Measurements from ENCODE around the gene ZSWIM4.
"Not testable (repeated sequence)": the region's sequence is repeated elsewhere in the genome, so short reads cannot be mapped to it uniquely, and the experiment has no call there.

The ZSWIM4 gene

GRCh38 chr19:13850910-13851733, 55.9 kb downstream of the ZSWIM4 start:
- DNase-seq (ENCODE audit: low read depth), result peak; percentile 61

DNA sequence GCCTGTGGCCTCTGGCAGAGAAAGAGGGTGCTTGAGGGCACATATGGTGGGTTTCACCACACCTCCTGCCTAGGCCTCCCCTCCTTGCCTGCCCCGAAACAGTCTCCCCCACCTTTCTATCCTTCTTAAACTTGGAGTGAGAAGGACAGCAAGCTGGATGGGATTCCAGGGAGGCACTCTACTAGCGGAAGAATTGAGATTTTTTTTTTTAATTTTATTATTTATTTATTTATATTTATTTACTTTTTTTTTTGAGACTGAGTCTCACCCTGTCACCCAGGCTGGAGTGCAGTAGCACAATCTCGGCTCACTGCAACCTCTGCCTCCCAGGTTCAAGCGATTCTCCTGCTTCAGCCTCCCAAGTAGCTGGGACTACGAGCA, 56.5 kb downstream of the ZSWIM4 start:
- DNase-seq (ENCODE audit: low read depth), result not testable (repeated sequence)

DNA sequence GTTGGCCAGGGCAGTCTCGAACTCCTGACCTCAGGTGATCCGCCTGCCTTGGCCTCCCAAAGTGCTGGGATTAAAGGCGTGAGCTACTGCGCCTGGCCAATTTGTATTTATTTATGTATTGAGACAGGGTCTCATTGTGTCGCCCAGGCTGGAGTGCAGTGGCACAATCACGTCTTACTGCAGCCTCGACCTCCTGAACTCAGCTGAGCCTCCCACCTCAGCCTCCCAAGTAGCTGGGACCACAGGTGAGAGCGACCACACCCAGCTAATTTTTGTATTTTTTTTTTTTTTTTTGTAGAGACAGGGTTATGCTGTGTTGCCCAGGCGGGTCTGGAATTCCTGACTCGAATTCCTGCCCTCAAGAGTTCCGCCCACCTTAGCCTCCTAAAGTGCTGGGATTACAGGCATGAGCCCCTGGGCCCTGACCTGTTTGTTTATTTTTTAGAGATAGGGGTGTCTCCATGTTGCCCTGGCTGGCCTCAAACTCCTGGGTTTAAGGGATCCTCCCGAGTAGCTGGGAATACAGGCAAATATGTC, 57.0 kb downstream of the ZSWIM4 start:
- DNase-seq (ENCODE audit: low read depth), result not testable (repeated sequence)

GRCh38 chr19:13856497-13856896, 61.3 kb downstream of the ZSWIM4 start:
- no peak for DNase-seq (ENCODE audit: low read depth)

- DNase-seq (ENCODE audit: low read depth), result no peak
Observed at GRCh38 chr19:13859361-13859880, 64.2 kb downstream of the ZSWIM4 start.

DNA sequence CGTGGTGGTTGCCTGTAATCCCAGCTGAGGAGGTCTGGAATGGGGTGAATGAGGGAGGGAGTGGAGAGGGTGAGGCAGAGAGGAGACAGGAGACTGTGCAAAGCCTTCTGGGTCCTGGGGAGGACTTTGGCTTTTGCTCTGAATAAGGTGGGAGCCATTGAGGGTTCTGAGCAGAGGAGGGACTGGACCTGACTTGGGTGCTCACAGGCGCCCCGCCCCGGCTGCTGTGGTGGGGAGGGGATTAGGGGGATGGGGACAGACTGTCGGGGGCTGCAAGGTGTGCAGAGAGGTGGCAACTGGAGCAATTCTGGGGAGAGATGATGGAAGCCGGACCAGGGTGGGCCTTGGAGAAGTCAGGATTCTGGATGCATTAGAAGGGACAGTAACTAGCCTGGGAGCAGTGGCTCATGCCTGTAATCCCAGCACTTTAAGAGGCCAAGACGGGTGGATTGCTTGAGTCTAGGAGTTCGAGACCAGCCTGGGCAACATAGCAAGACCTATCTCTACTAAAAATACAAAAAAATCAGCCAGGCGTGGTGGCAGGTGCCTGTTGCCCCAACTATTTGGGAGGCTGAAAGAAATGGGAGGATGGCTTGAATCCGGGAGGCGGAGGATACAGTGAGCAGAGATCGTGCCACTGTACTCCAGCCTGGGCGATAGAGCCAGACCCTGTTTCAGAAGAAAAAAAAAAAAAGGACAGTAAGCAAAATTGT, 65.6 kb downstream of the ZSWIM4 start:
- DNase-seq (ENCODE audit: low read depth), result no peak

DNA sequence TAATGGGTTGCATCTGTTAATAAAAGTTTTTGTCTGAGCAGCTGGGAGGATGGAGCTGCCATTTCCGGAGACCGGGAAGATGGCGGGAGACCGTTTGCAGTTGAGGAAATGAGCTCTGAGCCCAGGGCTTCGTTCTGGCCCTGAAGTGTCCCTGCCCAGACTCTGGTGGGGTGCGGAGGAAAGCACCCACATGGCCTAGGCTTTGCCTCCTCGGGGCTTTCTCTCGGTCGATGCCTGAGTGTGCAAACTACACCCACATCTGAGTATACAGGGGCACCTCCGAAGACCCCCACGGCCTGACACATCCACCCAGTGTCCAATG, 66.1 kb downstream of the ZSWIM4 start:
- DNase-seq (ENCODE audit: low read depth), result peak; percentile 41

DNA sequence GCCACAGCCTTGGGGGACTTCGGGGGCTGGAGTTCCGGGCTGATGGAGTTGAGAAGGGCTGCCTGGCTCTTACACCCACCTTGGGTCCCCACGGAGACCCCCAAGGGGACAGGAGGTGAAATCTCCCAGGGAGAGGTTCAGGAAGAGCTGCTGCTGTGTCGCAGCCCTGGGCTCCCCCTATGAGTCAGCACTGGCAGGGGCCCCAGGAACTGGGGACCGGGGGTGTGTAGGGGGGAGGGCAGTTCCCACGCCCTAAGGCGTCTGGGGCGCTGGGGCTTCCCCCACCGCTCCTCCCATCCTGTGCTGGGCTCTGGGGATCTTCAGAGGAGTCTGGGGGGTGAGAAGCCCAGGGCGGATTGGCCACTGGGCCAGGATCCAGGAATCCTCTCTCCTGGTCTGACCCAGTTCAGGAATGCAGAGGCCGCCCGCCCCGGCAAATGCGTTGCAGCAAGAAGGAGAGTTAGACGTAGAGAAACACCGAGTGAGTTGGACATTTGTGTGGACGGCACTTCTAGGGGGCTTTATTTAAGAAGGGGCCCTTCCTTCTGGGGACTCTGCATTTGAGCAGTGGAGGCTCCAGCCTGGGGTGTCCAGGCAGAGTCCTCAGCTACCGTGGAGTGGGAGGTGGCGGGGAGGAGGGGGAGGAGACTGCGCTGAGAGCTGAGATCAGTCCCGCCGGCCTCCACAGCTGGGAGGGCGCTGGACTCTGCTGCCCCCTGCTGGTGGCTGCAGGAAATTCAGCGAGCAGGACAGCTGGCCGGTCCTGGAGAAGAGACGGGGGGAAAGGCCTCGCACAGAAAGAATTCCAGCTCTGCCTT, 66.7 kb downstream of the ZSWIM4 start:
- DNase-seq (ENCODE audit: low read depth), result peak; percentile 84

DNA sequence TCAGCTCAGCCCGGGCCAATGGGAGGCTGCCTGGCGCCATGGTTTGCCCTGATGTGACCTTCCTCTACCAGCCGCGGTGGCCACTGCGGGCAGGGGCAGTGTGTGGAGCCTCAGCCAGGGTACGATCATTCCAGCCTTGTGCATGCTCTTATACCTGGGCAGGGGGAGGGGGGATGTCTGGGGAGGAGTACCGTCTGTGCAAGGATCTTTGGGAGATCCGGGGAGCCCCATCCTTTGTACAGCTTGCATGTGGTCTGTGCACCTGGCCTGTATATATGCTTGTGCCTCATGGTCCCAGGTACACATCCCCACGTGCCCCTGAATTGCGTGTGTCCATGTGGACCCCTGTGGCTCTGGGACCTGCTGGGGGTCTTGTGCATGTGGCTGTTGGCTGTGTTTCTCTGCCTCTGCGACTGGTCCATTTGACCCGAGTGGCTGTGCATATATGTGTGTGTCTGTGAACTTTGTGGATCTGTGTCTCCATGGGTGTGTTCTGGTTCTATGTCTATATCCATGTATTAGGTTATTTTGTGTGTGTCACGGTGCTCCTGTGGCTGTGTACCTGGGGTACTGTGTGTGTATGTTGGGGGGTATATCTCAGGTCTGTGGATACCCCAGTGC, 68.9 kb downstream of the ZSWIM4 start:
- no peak for DNase-seq (ENCODE audit: low read depth)

DNA sequence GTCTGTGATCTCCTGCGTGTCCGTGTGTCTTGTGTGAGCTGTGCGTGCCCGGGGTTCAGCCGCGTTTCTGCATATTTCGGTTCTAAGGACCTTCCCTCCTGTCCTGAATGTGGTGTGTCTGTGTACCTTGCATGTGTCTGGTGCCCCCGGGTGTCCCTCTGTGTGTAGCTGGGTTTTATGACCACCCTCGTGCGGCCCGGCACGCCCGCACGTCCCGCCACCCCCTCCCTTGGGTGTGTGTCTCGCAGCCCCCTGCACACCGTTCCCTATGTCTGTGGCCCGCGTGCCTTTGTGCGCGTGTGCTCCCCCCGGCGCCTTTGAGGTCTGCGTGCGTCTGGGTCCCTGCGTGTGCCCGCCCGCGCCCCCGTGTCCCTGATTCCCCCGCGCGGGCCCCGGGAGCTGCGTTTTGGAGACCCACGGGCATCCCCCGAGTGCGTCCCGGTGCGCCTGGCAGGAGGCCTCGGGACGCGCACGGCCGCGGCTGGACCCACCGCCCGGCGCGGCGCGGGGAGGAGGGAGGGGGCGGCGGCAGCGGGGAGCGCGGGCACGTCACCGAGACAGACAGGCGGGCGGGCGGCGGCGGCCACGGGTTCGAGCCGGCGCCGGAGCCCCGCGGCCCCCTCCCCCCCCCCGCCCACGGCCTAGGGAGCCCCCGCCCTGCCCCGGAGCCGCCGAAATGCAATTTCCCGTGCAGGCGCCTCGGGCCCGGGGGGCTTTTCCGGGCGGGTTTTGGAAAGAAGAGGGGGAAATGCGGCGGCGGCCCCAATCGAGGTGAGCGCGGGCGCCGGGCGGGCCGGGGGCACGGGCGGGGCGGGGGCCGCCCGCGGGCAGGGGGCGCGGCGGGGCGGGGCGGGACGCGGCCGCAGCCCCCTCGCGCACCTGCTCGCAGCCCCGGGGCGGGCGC, 69.7 kb downstream of the ZSWIM4 start:
- DNase-seq (ENCODE audit: low read depth), result no peak

- DNase-seq (ENCODE audit: low read depth), result no peak
Observed at GRCh38 chr19:13865571-13866462, 70.6 kb downstream of the ZSWIM4 start.

DNA sequence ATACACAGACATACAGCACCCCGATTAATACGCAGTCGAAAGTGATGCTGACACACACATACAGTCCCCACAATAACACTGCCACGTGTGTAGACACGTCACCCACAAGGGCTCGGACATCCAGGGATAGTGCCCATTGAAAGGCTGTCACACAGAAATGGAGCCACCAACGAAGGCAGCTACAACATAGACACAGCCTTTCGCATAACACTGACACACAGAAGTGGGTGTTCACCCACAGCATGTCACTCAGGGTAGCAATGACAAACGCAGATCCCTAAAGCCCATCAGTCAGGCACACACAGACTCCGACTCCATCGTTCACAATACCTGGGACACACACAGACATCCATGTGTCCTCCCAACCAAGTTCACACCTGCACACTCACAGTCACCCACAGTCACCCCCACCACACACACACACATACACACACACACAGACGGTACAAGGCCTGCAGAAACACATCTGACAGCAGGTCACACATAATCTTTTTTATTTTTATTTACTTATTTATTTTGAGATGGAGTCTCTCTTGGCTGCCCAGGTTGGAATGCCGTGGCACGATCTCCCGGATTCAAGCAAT, 71.3 kb downstream of the ZSWIM4 start:
- DNase-seq (ENCODE audit: low read depth), result no peak

GRCh38 chr19:13868663-13869062, 73.4 kb downstream of the ZSWIM4 start:
- DNase-seq (ENCODE audit: low read depth), result no peak

DNA sequence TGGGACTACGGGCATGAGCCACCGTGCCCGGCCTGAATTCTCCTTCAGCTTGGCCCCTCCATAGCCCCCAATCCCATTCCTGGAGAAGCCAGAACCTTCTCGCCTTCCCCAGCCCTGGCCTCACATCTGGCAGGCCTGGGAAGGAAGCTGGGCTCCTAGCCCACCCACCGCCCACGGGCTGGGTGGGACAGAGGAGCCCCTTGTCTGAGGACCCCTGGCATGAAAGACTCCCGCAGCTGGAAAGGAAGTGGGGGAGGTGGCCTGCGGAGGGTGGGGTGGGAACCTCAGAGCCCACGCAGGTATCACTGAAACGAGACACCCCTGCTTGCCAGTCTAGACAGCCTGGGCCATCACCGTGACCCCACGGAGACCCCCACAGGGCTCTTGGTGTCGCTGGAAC, 74.0 kb downstream of the ZSWIM4 start:
- DNase-seq (ENCODE audit: low read depth), result no peak

DNA sequence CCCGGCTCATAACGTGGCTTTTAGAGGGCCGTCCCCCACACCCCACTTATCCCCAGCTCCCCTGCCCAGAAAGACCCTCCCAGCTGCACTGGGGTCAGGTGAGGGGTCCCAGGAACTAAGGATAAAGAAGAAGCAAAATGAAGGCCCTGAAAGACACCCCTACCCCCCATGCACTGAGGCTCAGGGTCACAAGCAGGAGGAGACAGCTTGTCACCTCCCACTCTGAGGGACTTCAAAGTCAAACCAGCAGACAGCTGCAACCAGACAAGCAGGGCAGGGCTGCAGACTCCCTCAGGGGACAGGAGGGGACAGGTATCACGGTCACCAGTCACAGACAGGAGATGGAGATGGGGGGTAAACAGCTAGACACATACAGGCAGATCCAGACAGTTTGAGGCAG, 75.6 kb downstream of the ZSWIM4 start:
- DNase-seq (ENCODE audit: low read depth), result no peak

- DNase-seq (ENCODE audit: low read depth), result no peak
Observed at GRCh38 chr19:13872339-13872694, 77.1 kb downstream of the ZSWIM4 start.

DNA sequence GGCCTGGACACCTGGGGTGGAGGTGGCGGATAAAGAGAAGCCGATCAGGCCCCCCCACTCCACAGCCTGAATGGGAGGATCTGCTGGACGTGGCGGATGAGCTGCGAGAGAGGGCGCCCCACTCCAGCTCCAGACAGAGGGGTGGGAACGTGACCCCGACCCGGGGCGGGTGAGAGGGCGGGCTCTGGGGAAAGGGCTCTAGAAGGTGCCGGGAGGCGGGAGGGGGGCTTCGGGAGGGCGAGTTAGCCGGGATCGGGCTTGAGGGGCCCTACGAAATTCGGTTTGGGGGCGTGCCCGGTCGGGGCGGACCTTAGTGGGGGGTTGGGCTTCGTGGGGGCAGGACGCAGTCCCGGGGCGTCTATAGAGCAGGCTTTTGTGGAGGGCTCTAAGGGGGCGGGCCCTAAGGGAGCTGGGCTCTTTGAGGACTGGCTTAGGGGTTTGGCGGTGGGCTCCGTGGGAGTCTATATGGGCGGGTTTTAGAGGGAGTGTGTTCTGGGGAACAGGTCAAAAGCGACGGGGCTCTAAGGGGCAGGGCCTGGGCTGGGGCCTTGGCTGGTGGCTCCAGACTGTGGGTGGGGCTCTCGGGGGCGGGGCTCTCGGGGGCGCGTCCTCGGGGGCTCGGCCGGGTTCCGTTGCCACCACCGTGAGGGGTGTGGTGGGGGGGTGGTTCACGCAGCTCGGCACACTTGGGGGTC, 77.6 kb downstream of the ZSWIM4 start:
- no peak for DNase-seq (ENCODE audit: low read depth)

DNA sequence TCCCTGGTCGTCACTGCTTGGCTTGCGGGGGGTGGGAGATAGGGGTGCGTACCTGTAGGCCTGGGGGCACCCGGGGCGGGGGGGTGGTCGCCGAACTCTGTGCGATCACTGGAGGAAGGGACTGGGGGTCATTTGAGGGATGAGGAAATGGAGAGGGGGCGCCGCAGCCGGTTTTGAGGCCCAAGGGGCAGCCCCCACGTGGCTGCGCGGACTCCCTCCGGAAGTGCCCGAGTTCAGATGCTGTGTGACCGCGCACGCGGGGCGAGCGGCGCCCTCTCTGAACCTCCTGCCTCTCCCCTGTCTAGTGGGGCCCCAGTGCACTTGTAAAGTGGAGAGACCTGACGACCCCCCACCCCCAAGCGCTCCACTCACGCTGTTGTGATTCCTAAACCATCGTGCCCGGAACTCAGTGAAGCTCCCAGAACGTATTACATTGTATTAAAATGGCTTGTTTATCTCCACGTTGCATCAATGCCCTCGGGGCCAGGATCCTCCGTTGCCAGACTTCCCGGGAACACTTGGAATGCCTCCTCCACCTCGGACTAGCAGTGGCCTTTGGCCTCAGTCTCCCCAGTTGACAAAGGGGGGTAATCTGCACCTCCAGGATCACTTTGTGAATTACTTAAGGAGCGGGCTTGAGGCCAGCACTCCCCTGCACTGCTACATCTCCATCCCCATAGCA, 78.7 kb downstream of the ZSWIM4 start:
- no peak for DNase-seq (ENCODE audit: low read depth)
